DOHH2 (cell line): ENCODE measurements around the gene EGR2.

Experiments used
- CTCF ChIP-seq: fragments of 200-600 bp; sonication (generic); IDR thresholded peaks from one replicate; pipeline ENCODE4 v1.5.1; 2014; ENCODE audit warnings: antibody characterized with exemption, mild to moderate bottlenecking, low read depth, low read length; ENCODE audit not compliant: poor library complexity, severe bottlenecking
- EZH2phosphoT487 ChIP-seq: fragments of 200-600 bp; sonication (generic); IDR thresholded peaks from 2 replicates; pipeline ENCODE4 v1.6.1; 2017; ENCODE audit warnings: borderline replicate concordance, mild to moderate bottlenecking, antibody characterized with exemption, low read length, moderate library complexity, mixed read lengths

DNA sequence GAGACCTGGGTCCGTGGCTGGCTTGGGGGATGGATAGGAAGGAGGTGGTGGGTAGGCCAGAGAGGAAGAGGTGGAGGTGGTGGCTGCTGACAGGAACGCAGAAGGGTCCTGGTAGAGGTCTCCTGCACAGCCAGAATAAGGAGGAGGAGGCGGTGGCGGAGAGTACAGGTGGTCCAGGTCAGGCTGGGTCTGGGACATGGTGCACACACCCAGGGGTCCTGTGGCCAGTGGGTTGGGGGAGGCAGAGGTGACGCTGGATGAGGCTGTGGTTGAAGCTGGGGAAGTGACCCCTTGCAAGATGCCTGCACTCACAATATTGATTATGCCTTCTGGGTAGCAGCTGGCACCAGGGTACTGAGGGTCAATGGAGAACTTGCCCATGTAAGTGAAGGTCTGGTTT is 2.2 kb downstream of the EGR2 start:
- TF ChIP-seq CTCF (no peak), EZH2phosphoT487 (no peak)
